VCaP (cell line): ENCODE data around the gene PLSCR1.

Experiments used
- H3K27ac ChIP-seq: fragments of 450-650 bp; 2 replicates; pipeline ENCODE4 v1.5.1; 2017
- TF ChIP-seq, protein P1 (sequence below): fragments of 450-650 bp; conservative IDR thresholded peaks from 2 replicates; pipeline ENCODE4 v1.5.1; 2017; ENCODE audit warnings: mild to moderate bottlenecking, moderate library complexity

PLSCR1 gene

DNA sequence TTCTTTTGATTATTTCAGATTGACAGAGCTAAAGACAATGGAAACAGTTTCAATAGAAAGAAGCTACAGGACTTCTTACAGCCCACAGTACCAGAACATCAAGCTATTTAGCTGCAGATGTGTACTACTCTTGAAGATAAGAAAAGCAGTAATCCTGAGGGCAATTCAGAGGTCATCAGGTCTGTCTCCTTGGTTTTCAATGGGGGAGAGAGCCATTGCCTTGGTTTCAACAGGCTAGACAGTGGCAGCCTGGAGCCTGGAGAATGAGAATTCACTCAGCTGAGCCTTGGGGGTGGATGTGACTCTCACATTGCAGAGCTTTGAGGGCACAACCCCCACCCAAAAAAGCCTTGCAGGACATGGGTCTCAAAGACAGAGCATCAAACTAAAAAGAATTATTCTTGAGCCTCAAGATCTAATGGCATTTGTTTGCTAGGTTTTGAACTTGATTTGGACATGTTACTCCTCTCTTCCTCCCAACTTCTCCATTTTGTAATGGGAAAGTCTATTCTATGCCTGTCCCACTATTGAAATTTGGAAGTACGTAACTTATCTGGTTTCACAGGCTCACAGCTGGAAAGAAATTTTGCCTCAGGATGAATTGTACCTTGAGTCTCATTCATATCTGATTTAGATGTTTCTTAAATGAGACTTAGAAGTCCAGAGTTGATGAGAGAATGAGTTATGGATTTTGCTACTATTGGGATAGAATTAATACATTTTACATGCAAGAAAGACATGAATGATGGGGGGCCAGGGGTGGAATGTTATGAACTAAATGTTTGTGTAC lies 36.9 kb downstream of the PLSCR1 start:
- TF ChIP-seq, protein P1, sequence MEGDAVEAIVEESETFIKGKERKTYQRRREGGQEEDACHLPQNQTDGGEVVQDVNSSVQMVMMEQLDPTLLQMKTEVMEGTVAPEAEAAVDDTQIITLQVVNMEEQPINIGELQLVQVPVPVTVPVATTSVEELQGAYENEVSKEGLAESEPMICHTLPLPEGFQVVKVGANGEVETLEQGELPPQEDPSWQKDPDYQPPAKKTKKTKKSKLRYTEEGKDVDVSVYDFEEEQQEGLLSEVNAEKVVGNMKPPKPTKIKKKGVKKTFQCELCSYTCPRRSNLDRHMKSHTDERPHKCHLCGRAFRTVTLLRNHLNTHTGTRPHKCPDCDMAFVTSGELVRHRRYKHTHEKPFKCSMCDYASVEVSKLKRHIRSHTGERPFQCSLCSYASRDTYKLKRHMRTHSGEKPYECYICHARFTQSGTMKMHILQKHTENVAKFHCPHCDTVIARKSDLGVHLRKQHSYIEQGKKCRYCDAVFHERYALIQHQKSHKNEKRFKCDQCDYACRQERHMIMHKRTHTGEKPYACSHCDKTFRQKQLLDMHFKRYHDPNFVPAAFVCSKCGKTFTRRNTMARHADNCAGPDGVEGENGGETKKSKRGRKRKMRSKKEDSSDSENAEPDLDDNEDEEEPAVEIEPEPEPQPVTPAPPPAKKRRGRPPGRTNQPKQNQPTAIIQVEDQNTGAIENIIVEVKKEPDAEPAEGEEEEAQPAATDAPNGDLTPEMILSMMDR, result no peak
- H3K27ac ChIP-seq, result no peak overlapping the region

DNA sequence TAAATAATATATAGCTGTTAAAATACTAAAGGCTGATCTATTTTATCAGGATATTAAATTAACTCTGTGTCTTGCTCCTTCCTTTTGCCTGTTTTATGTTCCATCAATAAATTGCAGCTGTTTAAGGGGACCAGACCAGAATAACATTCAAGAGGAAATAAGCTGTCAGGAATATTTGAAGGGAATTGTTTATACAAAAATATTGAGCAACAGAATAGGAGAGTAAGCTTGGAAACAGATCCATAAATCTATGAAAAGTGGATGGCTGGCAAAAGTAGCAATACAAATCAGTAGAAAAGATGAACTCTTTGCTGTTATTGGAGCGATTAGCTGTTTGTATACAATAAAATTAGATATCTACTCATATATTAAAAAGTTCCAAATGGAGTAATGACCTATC lies 38.9 kb downstream of the PLSCR1 start:
- H3K27ac ChIP-seq, result no peak overlapping the region

DNA sequence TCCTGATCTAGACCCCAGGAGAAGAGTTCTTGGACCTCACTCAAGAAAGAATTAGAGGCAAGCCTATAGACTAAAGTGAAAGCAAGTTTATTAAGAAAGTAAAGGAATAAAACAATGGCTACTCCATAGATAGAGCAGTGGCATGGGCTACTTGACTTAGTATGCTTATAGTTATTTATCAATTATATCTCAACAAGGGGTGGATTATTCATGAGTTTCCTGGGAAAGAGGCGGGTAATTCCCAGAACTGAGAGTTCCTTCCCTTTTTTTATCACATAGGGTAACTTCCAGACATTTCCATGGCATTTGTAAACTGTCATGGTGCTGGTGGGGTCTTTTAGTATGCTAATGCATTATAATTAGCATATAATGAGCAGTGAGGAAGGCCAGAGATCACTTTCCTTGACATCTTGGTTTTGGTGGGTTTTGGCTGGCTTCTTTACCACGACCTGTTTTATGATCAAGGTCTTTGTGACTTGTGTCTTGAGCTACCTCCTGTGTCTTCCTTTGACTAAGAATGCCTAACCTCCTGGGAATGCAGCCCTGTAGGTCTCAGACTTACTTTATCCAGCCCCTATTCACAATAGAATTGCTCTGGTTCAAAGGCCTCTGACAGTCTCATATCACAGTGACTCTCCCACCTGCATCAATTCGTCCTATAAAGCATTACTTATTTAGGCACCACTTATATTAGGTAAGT lies 39.8 kb downstream of the PLSCR1 start:
- H3K27ac ChIP-seq, result peak overlapping the region; percentile 66
- TF ChIP-seq, protein P1, result no peak

More for the DNA sequence above, 38.9 kb downstream of the PLSCR1 start:
- TF ChIP-seq, protein P1, result no peak

DNA sequence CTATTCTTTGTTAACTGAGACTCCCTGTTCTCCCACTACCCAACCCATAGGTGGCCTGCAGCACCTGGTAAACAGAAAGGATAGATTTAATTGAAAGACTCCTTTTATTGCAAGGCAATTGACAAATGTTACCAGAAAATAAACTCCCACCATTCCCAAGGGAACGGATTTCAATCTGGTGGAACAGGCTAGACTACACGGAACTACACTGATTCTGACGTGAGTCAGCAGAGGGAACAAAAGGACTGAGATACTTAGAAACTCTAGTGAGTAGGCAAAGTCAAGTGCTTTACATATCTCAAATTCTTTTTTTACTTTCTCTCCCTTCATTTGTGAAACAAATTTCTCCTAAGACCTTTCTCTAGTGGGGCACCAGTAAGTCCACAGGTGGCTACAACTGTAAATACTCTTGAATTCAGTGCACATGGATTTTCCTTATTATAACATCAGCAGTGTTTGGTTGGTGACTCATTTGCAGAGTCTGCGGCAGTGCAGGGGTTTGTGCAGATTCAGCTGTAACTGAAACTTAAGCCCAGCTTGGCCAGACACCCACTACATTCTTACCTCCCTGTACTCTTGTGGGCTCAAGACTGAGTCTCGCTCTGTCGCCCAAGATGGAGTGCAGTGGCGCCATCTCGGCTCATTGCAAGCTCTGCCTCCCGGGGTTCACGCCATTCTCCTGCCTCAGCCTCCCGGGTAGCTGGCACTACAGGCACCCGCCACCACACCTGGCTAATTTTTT lies 40.8 kb downstream of the PLSCR1 start:
- H3K27ac ChIP-seq, result peak overlapping the region; percentile 66
- TF ChIP-seq, protein P1, result peak; percentile 65

- peak overlapping the region; percentile 66 for H3K27ac ChIP-seq
- TF ChIP-seq, protein P1, result no peak
Observed at GRCh38 chr3:146502887-146503460, 41.4 kb downstream of the PLSCR1 start.

DNA sequence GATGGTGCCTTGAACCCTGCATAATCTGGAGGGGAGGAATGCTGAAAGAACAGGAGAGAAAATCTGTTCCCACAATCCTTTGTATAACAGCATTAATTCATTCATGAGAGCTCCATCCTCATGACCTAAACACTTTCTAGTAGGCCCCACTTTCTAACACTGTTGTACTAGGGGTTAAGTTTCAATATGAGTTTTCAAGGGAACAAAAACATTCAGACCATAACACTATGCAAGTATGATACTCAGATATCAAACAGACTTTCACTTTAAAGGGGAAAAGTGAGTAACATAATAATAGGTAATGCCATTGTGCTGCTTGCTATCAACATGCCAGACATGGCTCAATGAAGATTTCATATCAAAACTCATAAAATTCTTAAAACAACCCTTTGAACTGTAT lies 42.7 kb downstream of the PLSCR1 start:
- TF ChIP-seq, protein P1, result no peak
- no peak overlapping the region for H3K27ac ChIP-seq

DNA sequence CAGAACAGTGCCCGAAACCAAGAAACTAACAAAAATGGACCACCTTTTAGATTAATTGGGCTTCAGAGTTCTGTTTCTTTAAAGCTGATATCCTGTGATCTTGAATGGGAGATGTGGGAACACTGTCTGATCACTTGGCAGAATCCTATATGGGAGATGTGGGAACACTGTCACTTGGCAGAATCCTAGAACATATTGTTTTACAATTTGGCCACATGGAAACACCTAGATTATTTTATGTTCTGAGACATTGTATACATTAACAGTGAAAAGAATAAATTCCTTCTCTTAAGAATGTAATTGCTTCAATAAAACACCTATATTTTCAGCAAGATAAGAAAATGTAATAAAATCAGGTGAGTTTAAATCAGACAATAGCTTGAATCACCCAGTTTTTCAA lies 44.7 kb downstream of the PLSCR1 start:
- no peak overlapping the region for H3K27ac ChIP-seq
- TF ChIP-seq, protein P1, result no peak
